Measurements from ENCODE around the gene PRRT1. TPM values are rescaled to one million over a fixed set of nuclear protein-coding genes. Genes with fewer than 3 reads are reported as not detected.

PRRT1 gene
- total RNA-seq, 1 donor from 2014 or later: 1.4 TPM

DNA sequence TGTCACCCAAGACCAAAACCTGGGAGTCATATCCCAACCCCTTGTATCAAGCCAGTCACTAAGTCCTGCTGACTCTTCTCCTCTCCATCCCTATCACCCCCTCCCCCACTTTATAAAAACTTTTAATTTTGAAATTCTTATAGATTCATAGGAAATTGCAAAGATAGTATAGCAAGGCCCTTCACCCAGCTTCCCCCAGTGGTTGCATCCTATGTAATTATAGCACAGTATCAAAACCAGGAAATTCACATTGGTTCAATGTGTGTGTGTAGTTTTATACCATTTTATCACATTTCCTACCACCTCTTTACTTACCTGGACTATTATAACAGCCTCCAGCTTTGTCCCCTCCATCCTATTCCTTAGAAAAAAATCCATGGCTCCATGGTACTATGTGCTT is 6.3 kb upstream of the PRRT1 start:
- Histone ChIP-seq H3K27me3 (no peaks in the 10 kb centered on the region), H3K36me3 (peaks cover 29 to 32% of the 10 kb centered on the region in 2 donors), H3K4me1 (peaks cover 4 to 9% of the 10 kb centered on the region in 2 donors), H3K27ac (no peak overlapping the region), H3K9me3 (no peaks in the 10 kb centered on the region), H3K4me3 (no peak overlapping the region)
- TF ChIP-seq, protein P1, sequence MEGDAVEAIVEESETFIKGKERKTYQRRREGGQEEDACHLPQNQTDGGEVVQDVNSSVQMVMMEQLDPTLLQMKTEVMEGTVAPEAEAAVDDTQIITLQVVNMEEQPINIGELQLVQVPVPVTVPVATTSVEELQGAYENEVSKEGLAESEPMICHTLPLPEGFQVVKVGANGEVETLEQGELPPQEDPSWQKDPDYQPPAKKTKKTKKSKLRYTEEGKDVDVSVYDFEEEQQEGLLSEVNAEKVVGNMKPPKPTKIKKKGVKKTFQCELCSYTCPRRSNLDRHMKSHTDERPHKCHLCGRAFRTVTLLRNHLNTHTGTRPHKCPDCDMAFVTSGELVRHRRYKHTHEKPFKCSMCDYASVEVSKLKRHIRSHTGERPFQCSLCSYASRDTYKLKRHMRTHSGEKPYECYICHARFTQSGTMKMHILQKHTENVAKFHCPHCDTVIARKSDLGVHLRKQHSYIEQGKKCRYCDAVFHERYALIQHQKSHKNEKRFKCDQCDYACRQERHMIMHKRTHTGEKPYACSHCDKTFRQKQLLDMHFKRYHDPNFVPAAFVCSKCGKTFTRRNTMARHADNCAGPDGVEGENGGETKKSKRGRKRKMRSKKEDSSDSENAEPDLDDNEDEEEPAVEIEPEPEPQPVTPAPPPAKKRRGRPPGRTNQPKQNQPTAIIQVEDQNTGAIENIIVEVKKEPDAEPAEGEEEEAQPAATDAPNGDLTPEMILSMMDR (IDR thresholded peaks at IDR 0.05): no peak
- DNase-seq (ENCODE audit: low spot score in 2 of 2): no peak
- intact Hi-C loops (cut with DNase I): loop anchor here (10.0 kb wide), 2 partner anchors 113 to 423 kb away; partner anchors contain the start of gene CLIC1

DNA sequence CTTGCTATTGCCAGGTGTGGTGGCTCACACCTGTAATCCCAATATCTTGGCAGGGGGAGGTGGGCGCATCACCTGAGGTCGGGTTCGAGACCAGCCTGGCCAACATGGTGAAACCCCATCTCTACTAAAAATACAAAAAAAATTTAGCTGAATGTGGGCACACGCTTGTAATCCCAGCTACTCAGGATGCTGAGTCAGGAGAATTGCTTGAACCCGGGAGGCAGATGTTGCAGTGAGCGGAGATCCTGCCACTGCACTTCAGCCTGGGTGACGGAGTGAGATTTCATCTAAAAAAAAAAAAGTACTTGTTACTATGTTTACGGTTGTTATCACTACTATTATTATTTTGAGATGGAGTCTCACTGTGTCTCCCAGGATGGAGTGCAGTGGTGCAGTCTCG is 5.2 kb upstream of the PRRT1 start:
- intact Hi-C loops (cut with DNase I): loop anchor here (10.0 kb wide), 2 partner anchors 112 to 422 kb away; partner anchors contain the start of gene CLIC1

DNA sequence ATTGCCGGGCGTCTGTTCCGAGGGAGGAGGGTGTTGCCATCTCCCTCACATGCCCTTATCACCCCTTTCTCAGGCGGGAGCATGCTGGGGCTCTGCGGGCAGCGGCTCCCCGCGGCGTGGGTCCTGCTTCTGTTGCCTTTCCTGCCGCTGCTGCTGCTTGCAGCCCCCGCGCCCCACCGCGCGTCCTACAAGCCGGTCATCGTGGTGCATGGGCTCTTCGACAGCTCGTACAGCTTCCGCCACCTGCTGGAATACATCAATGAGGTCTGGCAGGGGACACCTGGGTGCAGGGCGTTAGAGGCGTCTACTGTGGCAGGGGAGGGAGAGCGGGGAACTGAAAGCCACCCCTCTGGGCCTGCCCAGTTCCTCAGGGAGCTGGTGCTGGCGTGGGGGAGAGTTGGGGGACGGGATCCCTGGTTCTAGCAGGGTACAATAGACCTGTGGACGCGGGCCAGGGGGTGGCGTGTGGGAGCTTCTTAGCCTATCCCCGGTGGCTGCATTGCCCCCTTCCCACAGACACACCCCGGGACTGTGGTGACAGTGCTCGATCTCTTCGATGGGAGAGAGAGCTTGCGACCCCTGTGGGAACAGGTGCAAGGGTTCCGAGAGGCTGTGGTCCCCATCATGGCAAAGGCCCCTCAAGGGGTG is 2.9 kb upstream of the PRRT1 start:
- TF ChIP-seq, protein P1 (IDR thresholded peaks at IDR 0.05): peak; percentile 45 to 74 (median 72)
- Histone ChIP-seq H3K4me1 (peaks cover 12 to 27% of the 10 kb centered on the region in 2 donors), H3K27me3 (no peaks in the 10 kb centered on the region), H3K36me3 (peaks cover 21 to 24% of the 10 kb centered on the region in 2 donors), H3K9me3 (no peaks in the 10 kb centered on the region), H3K27ac (peak overlapping the region; percentile 90 to 96), H3K4me3 (peak overlapping the region; percentile 79 to 86)
- intact Hi-C loops (cut with DNase I): loop anchor here (1.0 to 10.0 kb wide), 6 partner anchors 35 to 420 kb away; partner anchors contain the start of genes CLIC1, NELFE and SKIC2
- peak in 1 of 2 donors; percentile 84 for DNase-seq (ENCODE audit: low spot score in 2 of 2)

More for the DNA sequence above, 5.2 kb upstream of the PRRT1 start:
- Histone ChIP-seq H3K27me3 (no peaks in the 10 kb centered on the region), H3K9me3 (no peaks in the 10 kb centered on the region), H3K36me3 (peaks cover 24 to 25% of the 10 kb centered on the region in 2 donors), H3K4me3 (no peak overlapping the region), H3K27ac (no peak overlapping the region), H3K4me1 (peaks cover 4 to 18% of the 10 kb centered on the region in 2 donors)
- DNase-seq (ENCODE audit: low spot score in 2 of 2): no peak
- TF ChIP-seq, protein P1 (IDR thresholded peaks at IDR 0.05): no peak

DNA sequence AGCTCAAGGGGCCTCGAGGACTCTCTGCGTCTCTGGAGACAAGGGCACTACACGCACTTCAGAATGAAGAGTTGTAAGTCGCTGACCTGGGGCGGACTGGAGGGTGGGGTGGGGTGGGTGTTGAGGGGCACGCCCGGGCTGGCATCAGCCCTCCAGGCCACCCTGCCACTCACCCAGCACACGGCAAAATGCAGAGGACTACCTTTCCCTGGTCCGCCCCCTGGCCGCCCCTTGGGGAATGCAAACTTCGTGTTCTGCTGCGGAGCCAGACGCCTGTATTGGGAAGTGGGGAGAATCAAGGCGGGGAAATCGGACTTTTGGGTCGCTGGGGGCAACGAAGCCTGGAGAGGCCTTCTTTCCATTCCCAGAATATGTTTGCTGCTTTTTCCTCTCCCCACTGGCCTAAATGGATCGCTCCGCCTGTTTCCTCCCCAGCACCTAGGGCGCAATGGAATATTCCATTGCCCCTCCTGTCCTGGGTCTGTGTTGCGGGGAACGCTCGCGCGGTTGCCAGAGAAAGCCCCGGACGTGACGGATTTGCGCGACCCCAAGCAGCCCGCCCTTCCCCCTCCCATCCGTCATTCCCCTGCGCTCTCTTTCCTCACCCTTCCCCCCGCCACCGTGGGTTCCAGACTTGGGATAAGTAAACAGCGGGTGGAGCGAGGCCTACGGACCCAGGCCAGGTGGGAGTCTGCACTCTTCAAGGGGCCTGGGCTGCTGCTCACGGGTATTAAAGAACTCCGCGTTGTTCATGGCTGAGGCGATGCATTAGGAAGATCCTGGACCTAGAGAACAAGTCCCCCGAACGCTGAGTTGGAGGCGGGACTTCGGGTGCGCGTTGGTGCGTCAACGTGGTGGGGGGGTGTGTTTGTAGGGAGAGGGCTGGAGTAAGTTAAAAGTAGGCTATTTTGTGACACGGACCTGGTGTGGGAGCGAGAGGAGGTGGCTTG is 2.1 kb upstream of the PRRT1 start, which contains the start of gene PPT2:
TSS of gene PPT2 (plus strand) at position 578 of the 950 bp plus-strand sequence. CDS start 454 bp downstream, outside the sequence.
- intact Hi-C loops (cut with DNase I): loop anchor here (1.0 to 10.0 kb wide), 8 partner anchors 22 to 419 kb away; partner anchors contain the start of genes AGPAT1, CLIC1, FKBPL and NELFE
- H3K27me3 ChIP-seq: no peaks in the 10 kb centered on the region
- H3K9me3 ChIP-seq: no peaks in the 10 kb centered on the region
- TF ChIP-seq, protein P1 (IDR thresholded peaks at IDR 0.05): peak in 1 of 3 experiments; percentile 21
- peaks cover 25 to 29% of the 10 kb centered on the region in 2 donors for H3K36me3 ChIP-seq
- DNase-seq (ENCODE audit: low spot score in 2 of 2): peak; percentile 70 to 96
- H3K27ac ChIP-seq: peak within 1 kb of the TSS; percentile 90 to 96
- H3K4me1 ChIP-seq: peaks cover 12 to 27% of the 10 kb centered on the region in 2 donors
- H3K4me3 ChIP-seq: peak within 1 kb of the TSS; percentile 79 to 86
